Ishikawa (cell line): ENCODE measurements around the gene ATG7.

Experiments
- CEBPB ChIP-seq: IDR thresholded peaks from 2 replicates; pipeline ENCODE4 v1.6.1; 2012
- CREB1 ChIP-seq: IDR thresholded peaks from 2 replicates; pipeline ENCODE4 v1.6.1; 2012; ENCODE audit warnings: low read depth
- EGR1 ChIP-seq: IDR thresholded peaks from 2 replicates; pipeline ENCODE4 v1.6.1; 2012
- EP300 ChIP-seq: IDR thresholded peaks from 2 replicates; pipeline ENCODE4 v1.6.1; 2012; ENCODE audit warnings: borderline replicate concordance
- FOXM1 ChIP-seq: IDR thresholded peaks from 2 replicates; pipeline ENCODE4 v1.6.1; 2012; ENCODE audit warnings: low read depth, borderline replicate concordance
- MAX ChIP-seq: IDR thresholded peaks from 2 replicates; pipeline ENCODE4 v1.6.1; 2012
- RAD21 ChIP-seq: IDR thresholded peaks from 2 replicates; pipeline ENCODE4 v1.6.1; 2012; ENCODE audit warnings: low read depth
- REST ChIP-seq: IDR thresholded peaks from 2 replicates; pipeline ENCODE4 v1.6.1; 2012; ENCODE audit warnings: low read depth, mild to moderate bottlenecking
- TAF1 ChIP-seq: IDR thresholded peaks from 2 replicates; pipeline ENCODE4 v1.6.1; 2012; ENCODE audit warnings: low read depth, mild to moderate bottlenecking
- TEAD4 ChIP-seq: IDR thresholded peaks from 2 replicates; pipeline ENCODE4 v1.6.1; 2012
- USF1 ChIP-seq: IDR thresholded peaks from 2 replicates; pipeline ENCODE4 v1.6.1; 2012
- YY1 ChIP-seq: IDR thresholded peaks from 2 replicates; pipeline ENCODE4 v1.6.1; 2012; ENCODE audit warnings: low read depth
- ZBTB7A ChIP-seq: IDR thresholded peaks from 2 replicates; pipeline ENCODE4 v1.6.1; 2012; ENCODE audit warnings: low read depth

GRCh38 chr3:11549580-11550140, 277.5 kb downstream of the ATG7 start:
- TF ChIP-seq EP300, result no peak
- TF ChIP-seq REST, result no peak
- 0 out of 2 replicates have a peak, but pooled peaks have one; percentile 19 for TF ChIP-seq MAX
- no peak for TF ChIP-seq ZBTB7A
- no peak for TF ChIP-seq TAF1
- no peak for TF ChIP-seq FOXM1
- TF ChIP-seq CEBPB, result no peak
- TF ChIP-seq TEAD4, result no peak
- no peak for TF ChIP-seq USF1
- no peak for TF ChIP-seq YY1
- no peak for TF ChIP-seq RAD21
- TF ChIP-seq CREB1, result no peak
- no peak for TF ChIP-seq EGR1
